ENCODE measurements around the gene PGLYRP2.

PGLYRP2 gene

DNA sequence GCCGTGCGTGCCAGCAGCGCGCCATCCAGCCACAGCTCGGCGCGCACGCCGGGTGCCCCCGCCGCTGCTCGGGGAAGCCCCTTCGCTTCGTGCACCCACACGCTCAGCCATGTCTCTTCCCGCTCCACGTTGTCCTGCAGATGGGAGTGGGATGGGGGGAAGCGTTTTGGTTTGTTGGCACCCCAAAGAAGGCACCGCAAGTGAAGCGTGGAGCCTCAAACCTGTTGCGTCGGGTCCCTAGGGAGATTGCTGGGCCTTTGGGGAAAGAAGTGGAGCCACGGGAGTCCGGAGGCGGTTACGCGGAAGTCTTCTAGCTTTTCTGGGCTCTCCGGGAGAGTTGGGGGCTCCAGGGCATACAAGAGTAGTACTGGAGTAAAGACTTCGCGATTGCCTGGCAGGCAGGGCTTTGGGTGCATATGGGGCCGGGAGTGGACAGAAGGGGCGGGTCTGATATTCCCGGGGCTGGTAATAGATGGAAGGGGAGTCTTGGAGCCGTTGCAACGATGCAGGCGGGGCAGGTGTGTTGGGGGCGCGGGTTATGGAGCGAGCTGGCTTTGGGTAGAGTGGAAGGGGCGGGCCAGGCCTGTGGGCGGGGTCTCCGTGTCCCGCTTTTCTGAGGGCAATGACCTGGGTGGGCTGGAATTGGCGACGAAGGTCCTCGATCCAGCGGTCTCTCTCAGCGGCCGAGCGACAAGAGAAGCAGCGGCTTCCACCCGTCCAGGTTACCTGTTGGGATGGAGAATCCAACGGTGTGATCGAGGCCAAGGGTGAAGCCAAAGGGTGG lies 21.4 kb downstream of the PGLYRP2 start:
- H3K4me3 ChIP-seq, result peak overlapping the region in 2 of 7 experiments; percentile 12 to 31
- H3K27ac ChIP-seq, result no peak overlapping the region

DNA sequence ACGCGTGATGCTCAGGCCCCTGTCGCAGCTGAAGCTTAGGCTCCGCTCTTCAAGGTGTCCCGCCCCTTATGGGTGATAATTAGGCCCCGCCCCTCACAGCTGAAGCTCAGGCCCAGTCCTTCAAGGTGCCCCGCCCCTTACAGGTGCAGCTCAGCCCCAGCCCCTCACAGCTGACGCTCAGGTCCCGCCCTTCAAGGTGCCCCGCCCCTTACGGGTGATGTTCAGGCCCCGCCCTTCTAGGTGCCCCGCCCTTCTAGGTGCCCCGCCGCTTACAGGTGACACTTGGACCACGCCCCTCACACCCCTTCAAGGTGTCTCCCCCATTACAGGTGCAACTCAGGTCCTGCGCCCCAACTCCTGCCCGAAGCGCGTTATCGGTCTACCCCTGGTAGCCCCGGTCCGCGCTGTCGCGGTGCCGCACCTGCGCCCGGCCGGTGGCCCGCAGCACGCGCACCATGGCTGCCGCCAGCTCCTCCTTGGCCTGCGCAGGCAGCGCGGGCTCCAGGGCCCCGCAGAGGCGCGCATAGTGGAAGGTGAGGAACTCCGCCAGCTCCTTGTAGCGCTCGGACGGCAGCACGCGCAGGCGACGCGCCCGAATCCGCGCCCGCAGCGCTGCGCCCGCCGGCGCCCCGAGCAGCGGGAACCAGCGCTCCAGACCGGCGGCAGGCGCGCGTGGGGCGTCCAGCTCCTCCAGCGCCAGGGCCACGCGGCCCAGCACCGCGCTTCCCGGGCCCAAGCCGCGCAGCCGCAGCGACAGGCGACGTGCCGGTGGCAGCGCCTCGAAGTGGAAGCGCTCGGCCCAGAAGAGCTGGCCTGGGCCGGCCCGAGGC lies 22.2 kb downstream of the PGLYRP2 start:
- peak overlapping the region in 5 of 7 experiments; percentile 3 to 31 (median 9) for H3K4me3 ChIP-seq
- H3K27ac ChIP-seq, result no peak overlapping the region

DNA sequence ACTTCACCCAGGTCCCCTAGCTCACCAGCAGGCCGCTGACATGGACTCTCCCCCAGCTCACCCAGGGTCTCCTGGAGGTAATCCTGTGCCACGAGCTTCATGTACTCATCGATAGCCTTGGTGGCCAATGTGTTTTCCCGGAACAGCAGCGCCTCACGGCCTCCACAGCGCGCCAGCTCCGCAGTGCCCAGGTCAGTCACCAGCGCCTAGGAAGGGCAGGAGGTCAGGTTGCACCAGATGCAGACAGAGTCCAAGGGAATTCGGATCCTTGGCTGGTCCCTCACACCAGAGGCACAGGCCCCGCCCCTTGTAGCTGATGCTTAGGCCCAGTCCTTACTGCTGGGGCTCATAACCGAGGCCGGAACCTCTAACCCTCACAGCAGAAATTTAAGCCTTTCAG lies 22.9 kb downstream of the PGLYRP2 start:
- no peak overlapping the region for H3K27ac ChIP-seq
- no peak overlapping the region for H3K4me3 ChIP-seq

DNA sequence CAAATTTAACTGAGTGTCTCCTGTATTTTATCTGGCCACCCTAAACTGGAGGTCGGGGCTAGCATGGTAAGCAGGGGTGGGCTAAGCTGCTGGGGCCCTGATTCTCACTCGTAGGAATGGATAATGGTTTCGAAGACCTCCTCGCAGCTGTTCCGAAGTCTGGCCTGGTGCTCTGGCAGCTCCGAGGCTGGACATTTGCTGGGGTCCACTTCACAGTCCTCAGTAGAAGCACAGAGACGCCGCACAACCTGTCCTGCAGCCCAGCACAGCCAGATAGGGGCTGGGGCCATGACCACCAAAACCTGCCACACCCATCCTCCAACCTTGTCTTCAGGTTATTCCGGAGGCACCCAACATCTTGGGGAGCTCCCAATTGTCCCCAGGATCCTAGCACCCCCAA lies 23.3 kb downstream of the PGLYRP2 start:
- no peak overlapping the region for H3K4me3 ChIP-seq

DNA sequence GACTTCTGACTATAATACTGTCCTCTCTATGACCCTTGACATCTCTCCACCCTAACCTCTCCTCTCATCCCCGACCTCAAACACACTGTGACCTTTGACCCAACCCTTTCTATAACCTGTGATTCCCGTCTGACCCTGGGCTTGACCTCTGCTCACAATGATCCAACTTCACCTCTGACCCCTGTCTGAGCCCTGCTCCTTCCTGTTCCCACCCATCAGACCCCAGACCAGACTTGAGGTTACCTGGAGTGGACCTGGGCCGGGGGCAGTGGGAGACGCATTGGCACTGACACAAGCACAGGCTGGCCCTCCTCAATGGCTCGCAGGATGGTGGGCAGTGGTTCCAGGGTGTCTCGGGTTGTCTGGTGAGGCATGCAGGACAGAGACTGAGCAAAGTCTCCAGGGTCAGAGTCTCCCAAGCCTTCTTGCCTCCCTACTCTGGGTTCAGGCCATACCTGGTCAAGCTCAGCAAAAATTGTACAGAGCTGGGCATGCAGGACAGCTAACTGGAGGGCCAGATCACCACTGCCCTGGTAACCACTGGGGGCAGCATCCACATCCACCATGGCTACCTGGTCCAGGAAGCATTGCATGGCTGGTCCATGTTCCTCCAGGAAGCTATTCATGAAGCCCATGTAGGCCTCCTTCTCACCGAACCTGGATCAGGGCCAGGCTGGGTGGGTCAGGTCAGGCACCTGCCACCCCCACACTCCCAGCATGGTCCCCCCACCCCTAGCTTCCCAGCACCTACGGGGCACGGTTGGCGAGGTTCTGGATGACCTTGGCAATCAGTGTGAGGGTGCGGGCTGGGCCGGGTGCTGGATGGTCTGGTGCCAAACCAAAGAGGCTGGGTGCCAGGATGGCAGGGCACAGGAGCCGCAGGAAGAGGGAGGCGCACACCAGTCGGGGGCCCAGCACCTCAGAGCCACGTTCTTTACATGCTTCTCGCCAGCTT lies 25.1 kb downstream of the PGLYRP2 start:
- H3K4me3 ChIP-seq, result no peak overlapping the region
- peak overlapping the region in 1 of 21 experiments; percentile 25 for H3K27ac ChIP-seq

More for the DNA sequence above, 23.3 kb downstream of the PGLYRP2 start:
- no peak overlapping the region for H3K27ac ChIP-seq

DNA sequence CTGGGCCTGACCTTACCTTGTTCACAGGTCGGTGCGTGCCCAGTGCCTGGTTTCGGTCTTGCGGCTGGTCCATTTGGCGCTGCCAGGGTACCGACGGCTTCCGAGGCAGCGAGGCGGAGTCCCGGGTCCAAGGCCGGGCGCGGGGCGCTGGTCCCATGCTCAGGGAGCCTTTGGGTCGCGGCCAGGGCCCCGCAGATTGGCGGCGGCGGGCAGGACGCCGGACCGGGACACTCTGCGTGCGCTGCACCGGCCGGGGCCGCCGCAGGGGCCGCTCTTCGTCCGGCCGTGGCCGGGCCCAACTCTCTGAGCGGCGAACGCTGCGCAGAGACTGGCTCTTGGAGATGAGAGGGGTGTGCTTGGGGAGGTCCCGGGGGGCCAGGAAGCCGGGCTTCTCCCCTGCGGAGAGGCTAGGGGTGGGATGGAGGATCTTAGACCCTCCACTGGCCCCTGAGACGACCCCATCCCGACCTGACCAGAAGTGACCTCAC lies 26.2 kb downstream of the PGLYRP2 start:
- Histone ChIP-seq H3K4me3 (peak overlapping the region; percentile 3 to 33 (median 14)), H3K27ac (peak overlapping the region in 5 of 21 experiments; percentile 12 to 36 (median 18))

DNA sequence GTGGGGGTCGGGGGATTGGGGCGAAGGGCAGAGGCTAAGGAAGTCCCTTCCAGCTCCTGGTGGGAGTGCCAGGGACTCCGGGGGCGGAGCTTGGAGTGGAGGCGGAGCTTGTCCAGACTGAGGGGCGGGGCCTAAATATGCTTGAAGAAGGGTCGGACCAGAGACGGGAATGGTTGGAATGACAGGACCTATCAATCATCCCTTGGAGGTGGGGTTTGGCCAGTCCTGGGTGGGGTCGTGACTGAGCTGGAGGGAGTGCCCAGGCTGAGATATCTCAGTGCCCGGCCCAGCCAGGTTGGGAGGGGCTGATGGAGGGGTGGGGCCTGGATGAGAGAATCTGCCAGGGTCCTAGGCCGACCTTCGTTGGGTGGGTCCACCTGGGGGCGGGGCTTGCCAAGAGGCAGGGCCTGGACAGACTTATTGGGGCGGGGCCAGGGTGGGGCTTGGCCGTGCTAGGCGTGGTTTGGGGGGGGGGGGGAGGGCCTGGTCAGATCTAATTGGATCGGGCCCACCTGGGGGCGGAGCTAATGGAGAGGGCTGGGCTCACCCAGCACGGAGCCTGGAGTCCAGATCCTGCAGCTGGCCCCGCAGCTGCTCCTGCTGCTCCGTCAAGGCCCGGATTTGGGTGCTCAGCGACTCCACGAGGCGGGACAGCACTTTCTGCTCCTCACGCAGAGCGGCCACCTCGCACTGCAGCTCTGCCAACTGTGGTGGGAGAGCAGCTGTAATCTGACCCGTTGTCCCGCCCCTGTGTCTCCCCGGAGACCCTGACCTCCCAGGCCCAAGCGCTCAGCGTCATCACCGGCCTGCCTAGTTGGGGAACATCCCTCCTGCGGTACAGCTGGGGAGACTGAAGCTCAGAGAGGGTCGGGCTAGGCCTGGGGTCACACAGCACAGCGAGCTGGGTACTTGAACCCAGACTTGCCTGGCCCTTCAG lies 26.9 kb downstream of the PGLYRP2 start:
- peak overlapping the region in 6 of 21 experiments; percentile 12 to 60 (median 26) for H3K27ac ChIP-seq
- peak overlapping the region; percentile 3 to 33 (median 14) for H3K4me3 ChIP-seq

DNA sequence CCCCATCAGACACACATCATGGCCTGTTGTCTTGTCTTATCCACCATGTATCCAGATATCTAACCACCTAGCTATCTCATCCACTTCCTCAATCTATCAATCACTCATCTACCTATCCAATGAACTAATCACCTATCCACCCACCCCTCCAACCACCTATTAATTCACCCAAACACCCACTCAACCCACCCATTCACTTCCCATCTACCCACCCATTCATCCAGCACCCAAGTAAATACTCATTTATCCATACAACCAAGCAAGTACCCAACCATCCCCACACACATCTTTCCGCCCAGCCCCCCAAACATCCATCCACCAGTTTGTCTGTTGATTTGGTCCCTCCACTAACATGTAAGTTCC lies 28.8 kb downstream of the PGLYRP2 start:
- Histone ChIP-seq H3K4me3 (no peak overlapping the region), H3K27ac (peak overlapping the region in 8 of 21 experiments; percentile 16 to 87 (median 78))

DNA sequence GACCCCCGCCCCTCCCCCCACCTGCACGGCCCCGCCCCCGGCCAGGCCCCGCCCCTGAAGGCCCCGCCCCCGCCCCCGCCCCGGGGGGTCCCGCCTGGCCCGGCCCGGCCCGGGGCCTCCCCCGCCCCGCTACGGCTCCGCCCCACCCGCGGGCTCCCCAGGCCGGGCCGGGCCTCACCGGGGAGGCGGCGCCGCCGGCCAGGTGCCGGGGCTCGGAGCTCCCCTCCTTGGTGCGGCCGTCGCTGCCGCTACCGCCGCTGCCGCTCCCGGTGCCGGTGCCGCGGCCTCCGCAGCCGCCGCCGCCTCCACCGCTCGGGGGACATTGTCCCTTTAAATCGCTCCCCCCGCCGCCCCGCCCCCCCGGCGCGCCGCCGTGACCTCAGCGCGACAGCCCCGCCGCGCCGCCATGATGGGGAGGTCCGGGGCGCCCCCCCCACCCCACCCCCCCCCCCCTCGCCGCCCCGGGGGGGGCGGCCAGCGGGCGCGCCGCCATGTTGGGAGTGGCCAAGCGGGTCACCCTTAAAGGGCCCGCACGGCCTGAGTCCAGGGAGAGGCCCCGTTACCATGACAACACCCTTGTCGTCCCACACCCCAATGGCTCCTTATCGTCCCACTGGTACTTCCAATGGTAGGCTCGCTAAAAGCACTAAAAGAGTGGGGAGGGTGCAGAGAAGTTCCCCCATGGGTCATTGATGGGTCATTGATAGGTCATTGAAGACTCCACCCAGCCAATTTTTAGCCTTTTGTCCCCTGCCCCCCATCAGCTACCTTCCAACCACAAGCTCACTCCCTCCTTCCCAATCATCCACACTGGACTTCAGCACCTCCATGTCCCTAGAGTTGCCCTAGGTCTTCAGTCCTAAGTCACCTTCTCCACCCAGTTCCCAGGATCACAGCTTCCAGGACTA lies 29.4 kb downstream of the PGLYRP2 start, which contains the start of gene WIZ:
WIZ (minus strand) TSS at position 337 of the 908 bp plus-strand sequence. CDS start 1,649 bp downstream, outside the sequence.
- peak within 1 kb of the TSS; percentile 43 to 60 (median 50) for H3K4me3 ChIP-seq
- H3K27ac ChIP-seq, result peak within 1 kb of the TSS in 20 of 21 experiments; percentile 35 to 87 (median 72)

DNA sequence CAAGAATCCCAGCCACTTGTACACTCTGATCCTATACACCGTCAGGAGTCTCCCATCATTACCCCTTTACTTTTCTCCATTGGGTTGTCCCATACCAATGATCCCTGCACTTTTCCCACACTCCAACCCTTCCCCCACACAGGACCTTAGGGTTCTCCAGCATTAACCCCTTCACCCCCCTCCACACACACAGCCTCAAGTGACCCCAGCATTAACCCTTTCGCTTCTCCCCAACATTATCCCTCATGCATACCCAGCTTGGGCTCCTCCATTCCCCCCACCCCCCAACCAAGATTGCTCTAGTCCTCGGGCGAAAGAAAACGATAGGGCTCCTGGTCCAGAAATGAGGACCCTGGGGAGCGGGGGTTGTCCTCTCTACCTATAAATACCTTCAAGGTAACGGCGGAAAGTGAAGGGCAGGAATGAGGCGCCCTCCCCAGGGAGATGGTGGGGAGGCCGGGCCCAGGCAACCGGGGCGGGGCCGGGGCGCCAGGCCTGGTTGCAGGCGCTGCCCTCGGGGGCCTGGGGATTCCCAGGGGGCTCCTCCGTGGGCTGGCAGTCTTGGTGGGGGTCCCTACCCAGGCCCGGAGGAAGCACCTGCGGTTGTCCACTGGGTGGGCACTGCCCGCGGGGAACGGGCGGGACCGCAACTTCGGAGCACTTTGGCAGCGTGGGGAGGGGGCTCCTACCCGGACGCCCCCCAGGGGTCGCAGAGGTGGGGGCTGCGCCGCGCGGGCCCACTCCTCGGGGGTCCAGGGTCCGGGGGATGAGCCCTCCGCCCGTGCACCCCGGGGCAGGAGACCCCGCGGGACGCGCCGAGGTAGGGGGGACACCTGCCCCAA lies 30.3 kb downstream of the PGLYRP2 start:
- H3K4me3 ChIP-seq, result peak overlapping the region; percentile 43 to 60 (median 50)
- H3K27ac ChIP-seq, result peak overlapping the region in 20 of 21 experiments; percentile 3 to 87 (median 72)

DNA sequence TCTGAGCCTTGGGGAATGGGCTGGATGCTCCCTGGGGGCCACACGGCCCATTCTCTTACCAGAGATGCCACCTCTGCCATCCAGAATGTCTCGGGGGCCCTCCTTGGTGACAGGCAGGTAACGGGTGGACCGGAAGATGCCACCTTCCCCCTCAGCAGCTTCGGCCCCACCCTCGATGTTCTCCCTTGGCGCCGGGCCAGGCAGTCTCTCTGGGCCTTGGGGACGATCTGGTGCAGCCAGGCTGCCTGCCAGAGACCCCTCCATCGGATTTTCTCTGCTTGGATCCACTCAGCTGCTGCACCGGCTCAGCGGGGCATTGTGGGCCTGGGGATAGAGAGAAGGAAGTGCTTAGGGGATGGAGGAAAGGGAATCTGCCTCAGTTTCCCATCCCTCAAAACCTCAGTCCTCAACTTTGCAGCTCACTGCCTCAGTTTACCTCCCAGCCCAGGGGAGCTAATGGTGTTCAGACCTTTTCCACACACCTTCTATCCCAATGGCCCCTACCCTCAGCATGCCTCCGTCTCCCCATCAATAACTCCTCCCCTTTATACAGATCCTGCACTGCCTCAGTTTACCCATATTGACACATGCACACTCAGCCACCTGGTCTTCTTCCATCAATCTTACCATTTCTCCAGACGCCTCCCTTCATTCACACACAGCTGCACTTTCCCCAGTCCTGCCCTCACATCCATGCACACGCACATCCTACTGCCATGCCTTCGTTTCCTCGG lies 31.1 kb downstream of the PGLYRP2 start:
- no peak overlapping the region for H3K4me3 ChIP-seq
- no peak overlapping the region for H3K27ac ChIP-seq

DNA sequence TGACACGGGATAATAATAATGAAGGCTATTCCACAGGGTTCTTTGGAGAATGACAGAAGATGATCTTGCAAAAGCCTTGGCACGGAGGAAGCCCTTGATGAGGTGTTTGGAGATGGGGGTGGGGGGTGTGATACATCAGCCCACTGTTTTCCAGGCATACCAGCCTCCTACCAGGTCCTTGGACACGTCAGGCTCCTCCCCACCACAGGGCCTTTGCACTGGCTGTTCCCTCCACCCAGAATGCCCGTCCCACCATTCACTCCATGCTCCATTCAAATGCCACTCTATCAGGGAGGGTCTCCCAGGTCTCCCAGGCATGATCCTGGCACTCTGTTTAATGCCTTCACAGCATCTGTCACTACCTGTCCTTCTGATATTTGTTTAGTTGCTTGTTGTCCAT lies 32.2 kb downstream of the PGLYRP2 start:
- no peak overlapping the region for H3K4me3 ChIP-seq
- no peak overlapping the region for H3K27ac ChIP-seq

DNA sequence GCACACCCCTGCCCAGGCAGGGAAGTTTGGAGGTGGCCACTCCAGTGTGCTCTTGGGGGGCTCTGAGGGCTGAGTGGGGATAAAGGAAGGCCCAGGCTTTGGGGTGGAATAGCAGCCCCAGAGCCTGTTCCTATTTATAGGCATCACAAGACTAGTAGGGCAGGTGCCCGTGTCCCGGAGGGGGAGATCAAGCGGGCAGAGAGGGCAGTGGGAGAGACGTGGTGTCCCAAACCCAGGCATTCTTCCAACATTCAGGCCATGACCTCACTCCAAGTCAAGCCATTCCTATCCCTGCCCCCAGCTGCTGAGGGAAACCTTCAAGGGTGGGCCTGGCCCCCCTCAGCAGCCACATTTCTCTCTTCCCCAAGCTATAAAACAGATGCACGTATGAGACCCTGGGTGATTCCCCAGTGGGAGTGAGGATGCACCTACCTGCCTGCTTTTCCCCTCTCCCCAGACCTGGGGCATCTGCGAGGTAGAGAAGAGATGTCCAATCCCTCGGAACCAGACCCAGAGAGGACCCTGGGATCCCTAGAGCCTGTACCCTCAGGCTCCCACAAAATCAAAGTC lies 33.4 kb downstream of the PGLYRP2 start:
- Histone ChIP-seq H3K27ac (no peak overlapping the region), H3K4me3 (no peak overlapping the region)

DNA sequence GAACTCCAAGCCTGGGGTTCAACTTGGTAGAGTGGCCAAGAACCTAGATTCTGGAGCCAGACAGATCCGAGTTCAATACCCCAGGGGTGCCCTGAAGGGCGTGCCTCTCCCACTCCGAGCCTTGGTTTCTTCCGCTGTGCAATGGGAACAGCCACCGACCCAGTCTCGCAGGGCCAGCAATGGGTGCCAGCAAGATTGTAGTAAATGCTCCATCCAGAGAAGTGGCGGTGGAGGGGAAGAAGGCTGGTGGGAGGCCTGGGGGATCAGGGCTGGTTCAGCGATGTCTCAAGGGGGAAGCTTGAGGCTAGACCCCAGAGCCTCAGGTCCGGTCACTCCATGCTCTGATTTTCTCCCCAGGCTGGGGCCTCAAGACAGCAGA lies 34.1 kb downstream of the PGLYRP2 start:
- no peak overlapping the region for H3K4me3 ChIP-seq
- H3K27ac ChIP-seq, result no peak overlapping the region

DNA sequence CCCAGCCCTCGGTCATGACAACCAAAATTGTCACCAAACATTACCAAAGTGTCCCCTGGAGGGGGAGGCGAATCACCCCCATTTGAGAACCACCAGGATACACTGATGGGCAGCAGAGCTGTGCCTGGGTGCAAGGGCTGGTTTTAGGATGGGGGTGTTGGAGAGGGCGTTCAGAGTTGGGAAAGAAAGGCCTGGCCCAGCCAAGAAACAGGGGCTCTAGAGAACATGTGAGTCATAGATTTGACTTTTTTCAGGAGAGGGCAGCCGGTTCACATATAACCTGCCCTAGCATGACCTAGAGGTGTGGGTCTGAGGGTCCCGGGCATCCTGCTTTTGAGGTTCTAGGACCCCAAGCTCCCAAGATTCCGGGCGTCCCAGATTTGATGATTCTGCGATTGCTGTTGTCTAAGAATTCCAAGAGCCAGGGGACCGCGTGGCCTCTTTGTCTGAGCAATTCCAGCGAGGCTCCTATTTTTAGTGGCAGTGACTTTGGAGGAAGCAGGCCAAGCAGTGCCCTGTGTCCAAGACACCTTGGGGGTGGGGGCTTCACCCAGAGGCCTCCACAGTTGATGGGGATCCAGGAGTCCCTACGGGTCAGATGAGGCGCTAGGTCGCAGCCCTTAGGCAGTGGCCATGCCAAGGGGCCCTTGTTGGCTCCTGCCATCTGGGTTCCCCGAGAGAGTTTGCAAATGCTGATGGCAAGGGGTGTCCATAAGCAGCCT lies 34.6 kb downstream of the PGLYRP2 start:
- no peak overlapping the region for H3K4me3 ChIP-seq

More for the DNA sequence above, 34.6 kb downstream of the PGLYRP2 start:
- H3K27ac ChIP-seq, result no peak overlapping the region

Measured in skin epidermis (tissue), 12 donors.